ENCODE results near the gene PUM2.
"Not testable (repeated sequence)": the region's sequence is repeated elsewhere in the genome, so short reads cannot be mapped to it uniquely, and the experiment has no call there.

Gene PUM2

GRCh38 chr2:20372896-20373640, 22.4 kb upstream of the PUM2 start:
- DNase-seq (ENCODE audit: low read depth), result no peak
- H3K4me3 ChIP-seq (ENCODE audit: low read depth, low read length), result no peak overlapping the region

- H3K4me3 ChIP-seq (ENCODE audit: low read depth, low read length), result no peak overlapping the region
- DNase-seq (ENCODE audit: low read depth), result no peak
Observed at GRCh38 chr2:20371323-20372025, 20.8 kb upstream of the PUM2 start.

GRCh38 chr2:20370191-20370590, 19.5 kb upstream of the PUM2 start:
- DNase-seq (ENCODE audit: low read depth), result no peak
- H3K4me3 ChIP-seq (ENCODE audit: low read depth, low read length), result no peak overlapping the region

GRCh38 chr2:20369366-20369765, 18.7 kb upstream of the PUM2 start:
- no peak overlapping the region for H3K4me3 ChIP-seq (ENCODE audit: low read depth, low read length)
- no peak for DNase-seq (ENCODE audit: low read depth)

- H3K4me3 ChIP-seq (ENCODE audit: low read depth, low read length), result no peak overlapping the region
- no peak for DNase-seq (ENCODE audit: low read depth)
Observed at GRCh38 chr2:20368706-20369105, 18.1 kb upstream of the PUM2 start.

- DNase-seq (ENCODE audit: low read depth); H3K4me3 ChIP-seq (ENCODE audit: low read depth, low read length): not testable (repeated sequence)
Observed at GRCh38 chr2:20367929-20368328, 17.3 kb upstream of the PUM2 start.

- H3K4me3 ChIP-seq (ENCODE audit: low read depth, low read length), result no peak overlapping the region
- no peak for DNase-seq (ENCODE audit: low read depth)
Observed at GRCh38 chr2:20366672-20367116, 16.1 kb upstream of the PUM2 start.

- no peak overlapping the region for H3K4me3 ChIP-seq (ENCODE audit: low read depth, low read length)
- DNase-seq (ENCODE audit: low read depth), result no peak
Observed at GRCh38 chr2:20365249-20365817, 14.7 kb upstream of the PUM2 start.

- DNase-seq (ENCODE audit: low read depth), result no peak
Observed at GRCh38 chr2:20363578-20363977, 12.9 kb upstream of the PUM2 start.

GRCh38 chr2:20362701-20363435, 12.2 kb upstream of the PUM2 start:
- no peak for DNase-seq (ENCODE audit: low read depth)
- H3K4me3 ChIP-seq (ENCODE audit: low read depth, low read length), result no peak overlapping the region

More at GRCh38 chr2:20363578-20363977, 12.9 kb upstream of the PUM2 start:
- no peak overlapping the region for H3K4me3 ChIP-seq (ENCODE audit: low read depth, low read length)

GRCh38 chr2:20361893-20362292, 11.2 kb upstream of the PUM2 start:
- no peak overlapping the region for H3K4me3 ChIP-seq (ENCODE audit: low read depth, low read length)
- DNase-seq (ENCODE audit: low read depth), result no peak

- no peak for DNase-seq (ENCODE audit: low read depth)
- H3K4me3 ChIP-seq (ENCODE audit: low read depth, low read length), result no peak overlapping the region
Observed at GRCh38 chr2:20359096-20359495, 8.5 kb upstream of the PUM2 start.

- no peak for DNase-seq (ENCODE audit: low read depth)
- H3K4me3 ChIP-seq (ENCODE audit: low read depth, low read length), result no peak overlapping the region
Observed at GRCh38 chr2:20357638-20358389, 7.2 kb upstream of the PUM2 start.

GRCh38 chr2:20356042-20356441, 5.4 kb upstream of the PUM2 start:
- no peak overlapping the region for H3K4me3 ChIP-seq (ENCODE audit: low read depth, low read length)
- peak; percentile 66 for DNase-seq (ENCODE audit: low read depth)

GRCh38 chr2:20355131-20355530, 4.5 kb upstream of the PUM2 start:
- no peak for DNase-seq (ENCODE audit: low read depth)
- no peak overlapping the region for H3K4me3 ChIP-seq (ENCODE audit: low read depth, low read length)

- no peak for DNase-seq (ENCODE audit: low read depth)
Observed at GRCh38 chr2:20353241-20353992, 2.8 kb upstream of the PUM2 start.

GRCh38 chr2:20352581-20353216, 2.1 kb upstream of the PUM2 start:
- no peak overlapping the region for H3K4me3 ChIP-seq (ENCODE audit: low read depth, low read length)
- DNase-seq (ENCODE audit: low read depth), result no peak

More at GRCh38 chr2:20353241-20353992, 2.8 kb upstream of the PUM2 start:
- H3K4me3 ChIP-seq (ENCODE audit: low read depth, low read length), result no peak overlapping the region

GRCh38 chr2:20352230-20352578, 1.6 kb upstream of the PUM2 start:
- no peak for DNase-seq (ENCODE audit: low read depth)
- no peak overlapping the region for H3K4me3 ChIP-seq (ENCODE audit: low read depth, low read length)

Data from skeletal muscle cell (primary cell).